DMS53 (cell line): Measurements from ENCODE around the gene CAMSAP3.

ENCODE experiments used
- DNase-seq: peaks from one replicate; lab custom pipeline; 2025; lab: John Stamatoyannopoulos, UW

Gene CAMSAP3, protein sequence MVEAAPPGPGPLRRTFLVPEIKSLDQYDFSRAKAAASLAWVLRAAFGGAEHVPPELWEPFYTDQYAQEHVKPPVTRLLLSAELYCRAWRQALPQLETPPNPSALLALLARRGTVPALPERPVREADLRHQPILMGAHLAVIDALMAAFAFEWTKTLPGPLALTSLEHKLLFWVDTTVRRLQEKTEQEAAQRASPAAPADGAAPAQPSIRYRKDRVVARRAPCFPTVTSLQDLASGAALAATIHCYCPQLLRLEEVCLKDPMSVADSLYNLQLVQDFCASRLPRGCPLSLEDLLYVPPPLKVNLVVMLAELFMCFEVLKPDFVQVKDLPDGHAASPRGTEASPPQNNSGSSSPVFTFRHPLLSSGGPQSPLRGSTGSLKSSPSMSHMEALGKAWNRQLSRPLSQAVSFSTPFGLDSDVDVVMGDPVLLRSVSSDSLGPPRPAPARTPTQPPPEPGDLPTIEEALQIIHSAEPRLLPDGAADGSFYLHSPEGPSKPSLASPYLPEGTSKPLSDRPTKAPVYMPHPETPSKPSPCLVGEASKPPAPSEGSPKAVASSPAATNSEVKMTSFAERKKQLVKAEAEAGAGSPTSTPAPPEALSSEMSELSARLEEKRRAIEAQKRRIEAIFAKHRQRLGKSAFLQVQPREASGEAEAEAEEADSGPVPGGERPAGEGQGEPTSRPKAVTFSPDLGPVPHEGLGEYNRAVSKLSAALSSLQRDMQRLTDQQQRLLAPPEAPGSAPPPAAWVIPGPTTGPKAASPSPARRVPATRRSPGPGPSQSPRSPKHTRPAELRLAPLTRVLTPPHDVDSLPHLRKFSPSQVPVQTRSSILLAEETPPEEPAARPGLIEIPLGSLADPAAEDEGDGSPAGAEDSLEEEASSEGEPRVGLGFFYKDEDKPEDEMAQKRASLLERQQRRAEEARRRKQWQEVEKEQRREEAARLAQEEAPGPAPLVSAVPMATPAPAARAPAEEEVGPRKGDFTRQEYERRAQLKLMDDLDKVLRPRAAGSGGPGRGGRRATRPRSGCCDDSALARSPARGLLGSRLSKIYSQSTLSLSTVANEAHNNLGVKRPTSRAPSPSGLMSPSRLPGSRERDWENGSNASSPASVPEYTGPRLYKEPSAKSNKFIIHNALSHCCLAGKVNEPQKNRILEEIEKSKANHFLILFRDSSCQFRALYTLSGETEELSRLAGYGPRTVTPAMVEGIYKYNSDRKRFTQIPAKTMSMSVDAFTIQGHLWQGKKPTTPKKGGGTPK

DNA sequence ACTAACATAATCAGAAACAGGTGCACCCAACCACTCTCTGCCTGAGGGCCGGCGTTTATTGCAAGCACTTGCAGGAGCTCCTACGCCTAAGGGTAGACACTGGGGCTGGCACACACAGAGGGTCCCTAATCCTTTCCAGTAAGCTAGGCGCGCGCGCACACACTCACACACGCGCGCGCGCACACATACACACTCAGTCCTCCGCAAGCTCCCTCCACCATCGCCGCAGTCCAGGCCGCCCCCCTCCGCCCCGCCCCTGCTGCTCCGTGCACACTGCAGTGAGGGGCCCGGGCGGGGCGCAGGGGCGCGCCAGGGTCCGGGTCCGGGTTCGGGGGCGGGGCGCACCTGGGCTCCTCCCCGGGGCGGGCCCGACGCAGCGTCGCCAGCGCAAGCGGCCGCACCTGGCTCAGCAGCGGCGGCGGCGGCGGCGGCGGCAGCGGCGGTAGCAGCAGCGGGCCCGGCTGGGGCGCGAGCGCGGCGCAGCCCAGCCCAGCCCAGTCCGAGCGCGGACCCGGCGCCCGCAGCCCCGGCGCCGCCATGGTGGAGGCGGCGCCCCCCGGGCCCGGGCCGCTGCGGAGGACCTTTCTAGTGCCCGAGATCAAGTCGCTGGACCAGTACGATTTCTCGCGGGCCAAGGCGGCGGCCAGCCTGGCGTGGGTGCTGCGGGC lies at the start of gene CAMSAP3:
CAMSAP3 (plus strand) TSS at position 398 of the 668 bp plus-strand sequence; CDS start at position 538, 140 bp downstream.
- DNase-seq = peak; percentile 83

DNA sequence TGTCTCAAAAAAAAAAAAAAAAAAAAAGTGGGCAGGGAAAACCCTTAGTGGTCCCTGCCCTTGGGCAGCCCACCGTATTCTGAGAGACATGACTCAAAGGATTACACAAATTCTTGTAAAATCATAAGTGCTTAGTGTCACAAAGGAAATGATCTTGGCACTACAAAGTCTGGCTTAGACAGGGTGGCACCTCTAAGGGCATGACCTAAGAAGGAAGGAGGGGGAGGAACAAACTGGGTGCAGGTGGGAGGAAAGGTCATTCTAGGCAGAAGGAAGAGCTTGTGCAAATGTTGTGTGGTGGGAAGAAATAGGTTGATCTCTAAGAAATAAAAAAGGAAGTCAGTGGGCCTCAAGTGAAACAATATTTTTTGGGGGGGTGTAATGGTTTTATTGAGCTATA lies 49.8 kb upstream of the CAMSAP3 start:
- DNase-seq = no peak

DNA sequence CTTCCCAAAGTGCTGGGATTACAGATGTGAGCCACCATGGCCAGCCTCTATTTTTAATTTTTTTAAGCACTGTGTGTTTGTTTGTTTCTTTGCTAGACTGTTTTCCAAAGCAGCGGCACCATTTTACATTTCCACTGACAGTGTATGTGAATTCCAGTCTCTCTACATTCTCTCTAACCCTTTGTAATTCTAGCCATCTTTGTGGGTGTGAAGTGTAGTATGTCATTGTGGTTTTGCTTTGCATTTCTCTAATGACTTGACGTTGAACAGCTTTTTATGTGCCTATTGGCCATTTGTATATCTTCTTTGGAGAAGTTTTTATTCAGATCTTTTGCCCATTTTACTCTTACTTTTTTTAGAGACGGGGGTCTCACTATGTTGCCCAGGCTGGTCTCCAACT lies 48.5 kb upstream of the CAMSAP3 start:
- DNase-seq = no peak

DNA sequence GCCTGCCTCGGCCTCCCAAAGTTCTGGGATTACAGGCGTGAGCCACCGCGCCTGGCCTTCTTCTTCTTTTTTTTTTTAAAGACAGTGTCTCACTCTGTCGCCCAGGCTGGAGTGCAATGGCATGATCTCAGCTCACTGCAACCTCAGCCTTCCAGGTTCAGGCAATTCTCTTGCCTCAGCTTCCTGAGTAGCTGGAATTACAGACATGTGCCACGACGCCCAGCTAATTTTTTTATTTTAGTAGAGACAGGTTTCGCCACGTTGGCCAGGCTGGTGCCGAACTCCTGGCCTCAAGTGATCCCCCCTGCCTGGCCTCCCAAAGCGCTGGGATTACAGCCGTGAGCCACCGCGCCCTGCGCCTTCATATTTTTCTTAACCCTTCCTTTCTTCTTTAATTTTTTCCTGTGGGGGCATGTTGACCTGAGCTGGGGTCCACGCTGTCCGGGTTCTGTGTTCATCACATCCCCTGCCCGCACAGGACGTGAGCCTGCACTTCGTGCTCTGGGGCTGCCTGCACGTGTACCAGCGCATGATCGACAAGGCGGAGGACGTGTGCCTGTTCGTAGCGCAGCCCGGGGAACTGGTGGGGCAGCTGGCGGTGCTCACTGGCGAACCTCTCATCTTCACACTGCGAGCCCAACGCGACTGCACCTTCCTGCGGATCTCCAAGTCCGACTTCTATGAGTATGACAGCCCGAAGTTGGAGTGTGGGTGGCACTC lies 46.1 kb upstream of the CAMSAP3 start:
- DNase-seq = no peak

DNA sequence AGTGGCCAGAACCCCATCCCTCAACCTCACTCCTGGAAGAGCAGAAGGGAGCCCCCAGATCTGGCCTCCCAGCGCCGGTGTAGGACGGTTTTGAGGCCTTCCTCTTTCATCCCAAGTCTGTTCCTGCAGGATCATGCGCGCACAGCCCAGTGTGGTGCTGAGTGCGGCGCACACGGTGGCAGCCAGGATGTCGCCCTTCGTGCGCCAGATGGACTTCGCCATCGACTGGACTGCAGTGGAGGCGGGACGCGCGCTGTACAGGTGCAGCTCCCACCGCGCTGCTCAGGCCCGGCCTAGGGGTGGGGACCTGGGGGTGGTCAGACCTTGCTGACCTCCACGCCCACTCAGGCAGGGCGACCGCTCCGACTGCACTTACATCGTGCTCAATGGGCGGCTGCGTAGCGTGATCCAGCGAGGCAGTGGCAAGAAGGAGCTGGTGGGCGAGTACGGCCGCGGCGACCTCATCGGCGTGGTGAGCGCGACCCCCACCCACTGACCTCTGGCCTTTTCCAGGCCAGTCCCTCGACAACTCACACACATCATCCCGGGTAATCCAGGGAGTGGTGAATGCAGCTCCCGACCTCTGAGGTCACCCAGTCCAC lies 45.4 kb upstream of the CAMSAP3 start:
- no peak for DNase-seq

DNA sequence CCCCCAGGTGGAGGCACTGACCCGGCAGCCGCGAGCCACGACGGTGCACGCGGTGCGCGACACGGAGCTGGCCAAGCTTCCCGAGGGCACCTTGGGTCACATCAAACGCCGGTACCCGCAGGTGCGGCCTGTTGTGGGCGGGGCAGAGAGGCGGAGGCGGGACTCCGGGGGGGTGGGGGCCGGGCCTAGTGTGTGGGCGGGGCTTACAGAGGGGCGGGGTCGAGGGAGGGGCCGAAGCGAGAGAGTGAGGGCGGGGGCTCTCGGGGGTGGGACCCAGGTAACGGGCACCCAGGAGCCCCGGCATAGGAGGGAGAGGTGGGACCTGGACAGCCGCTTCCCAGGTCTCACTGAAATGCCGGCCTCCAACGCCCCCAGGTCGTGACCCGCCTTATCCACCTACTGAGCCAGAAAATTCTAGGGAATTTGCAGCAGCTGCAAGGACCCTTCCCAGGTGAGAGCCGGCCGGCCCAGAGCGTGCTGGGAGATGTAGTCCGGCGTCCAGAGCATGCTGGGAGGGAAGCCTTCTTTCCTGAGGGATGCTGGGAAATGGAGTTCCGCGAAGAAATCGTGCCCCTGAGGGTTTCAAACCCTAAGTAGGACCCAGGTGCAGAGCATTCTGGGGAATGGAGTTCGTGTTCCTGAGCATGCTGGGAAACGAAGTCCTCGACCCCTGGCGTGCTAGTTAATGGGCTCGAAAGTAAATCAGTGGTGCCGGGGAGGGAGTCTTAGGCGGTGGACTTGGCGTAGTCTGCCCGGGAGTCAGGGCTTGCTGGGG lies 44.5 kb upstream of the CAMSAP3 start:
- DNase-seq = peak; percentile 49

DNA sequence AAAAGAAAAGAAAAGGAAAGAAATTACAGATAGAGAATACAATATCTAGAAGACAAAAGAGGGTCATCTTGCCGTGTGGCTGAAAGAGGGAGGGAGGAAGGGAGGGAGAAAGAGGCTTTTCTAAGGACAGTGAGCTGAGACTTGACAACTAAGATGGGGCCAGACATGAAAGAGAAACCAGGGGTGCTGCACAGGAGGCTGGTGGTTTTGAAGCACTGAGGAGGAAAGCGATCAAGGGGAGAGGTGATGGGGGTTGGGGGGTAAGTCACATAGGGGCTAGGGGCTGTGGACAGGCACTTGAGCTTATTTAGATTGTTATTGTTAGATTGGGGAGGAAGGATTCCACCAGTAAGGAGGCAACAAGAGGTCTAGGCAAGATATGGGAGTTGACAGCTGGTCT lies 42.9 kb upstream of the CAMSAP3 start:
- no peak for DNase-seq

DNA sequence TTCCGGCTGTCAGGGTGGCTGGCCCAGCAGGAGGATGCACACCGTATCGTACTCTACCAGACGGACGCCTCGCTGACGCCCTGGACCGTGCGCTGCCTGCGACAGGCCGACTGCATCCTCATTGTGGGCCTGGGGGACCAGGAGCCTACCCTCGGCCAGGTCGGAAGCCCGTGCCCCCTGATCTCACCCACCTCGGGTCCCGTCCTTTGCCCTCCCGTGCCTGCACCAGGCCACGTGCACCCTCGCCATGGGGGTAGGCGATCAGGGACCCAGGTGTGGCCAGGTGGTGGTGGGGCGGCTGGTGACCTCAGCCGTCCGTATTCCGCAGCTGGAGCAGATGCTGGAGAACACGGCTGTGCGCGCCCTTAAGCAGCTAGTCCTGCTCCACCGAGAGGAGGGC lies 41.1 kb upstream of the CAMSAP3 start:
- DNase-seq = no peak

DNA sequence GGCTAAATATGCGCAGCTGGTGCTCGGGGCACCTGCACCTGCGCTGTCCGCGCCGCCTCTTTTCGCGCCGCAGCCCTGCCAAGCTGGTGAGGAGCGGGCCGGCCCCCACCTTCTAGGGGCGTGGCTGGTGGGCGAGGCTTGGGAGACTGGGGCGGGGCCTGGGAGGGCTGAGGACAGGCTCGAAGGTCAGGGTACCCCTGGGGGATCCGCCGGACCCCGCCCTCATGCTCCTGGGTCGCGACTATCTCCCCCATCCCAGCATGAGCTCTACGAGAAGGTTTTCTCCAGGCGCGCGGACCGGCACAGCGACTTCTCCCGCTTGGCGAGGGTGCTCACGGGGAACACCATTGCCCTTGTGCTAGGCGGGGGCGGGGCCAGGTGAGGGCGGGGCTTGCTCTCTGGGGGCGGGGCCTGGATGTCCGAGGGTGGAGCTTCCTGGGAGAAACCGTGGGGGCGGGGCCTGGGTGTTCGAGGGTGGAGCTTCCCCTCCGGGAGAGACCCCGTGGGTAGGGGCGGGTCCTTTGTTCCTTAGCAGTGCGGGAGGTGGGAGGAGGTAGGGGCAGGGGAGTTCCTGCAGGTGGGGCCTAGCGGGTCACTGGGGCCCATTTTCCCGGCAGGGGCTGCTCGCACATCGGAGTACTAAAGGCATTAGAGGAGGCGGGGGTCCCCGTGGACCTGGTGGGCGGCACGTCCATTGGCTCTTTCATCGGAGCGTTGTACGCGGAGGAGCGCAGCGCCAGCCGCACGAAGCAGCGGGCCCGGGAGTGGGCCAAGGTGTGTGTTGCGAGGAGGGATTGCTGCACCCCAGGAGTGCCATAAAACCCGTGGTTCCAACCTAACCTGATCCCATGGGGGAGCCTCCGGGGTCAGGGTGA lies 40.4 kb upstream of the CAMSAP3 start:
- peak; percentile 25 for DNase-seq

DNA sequence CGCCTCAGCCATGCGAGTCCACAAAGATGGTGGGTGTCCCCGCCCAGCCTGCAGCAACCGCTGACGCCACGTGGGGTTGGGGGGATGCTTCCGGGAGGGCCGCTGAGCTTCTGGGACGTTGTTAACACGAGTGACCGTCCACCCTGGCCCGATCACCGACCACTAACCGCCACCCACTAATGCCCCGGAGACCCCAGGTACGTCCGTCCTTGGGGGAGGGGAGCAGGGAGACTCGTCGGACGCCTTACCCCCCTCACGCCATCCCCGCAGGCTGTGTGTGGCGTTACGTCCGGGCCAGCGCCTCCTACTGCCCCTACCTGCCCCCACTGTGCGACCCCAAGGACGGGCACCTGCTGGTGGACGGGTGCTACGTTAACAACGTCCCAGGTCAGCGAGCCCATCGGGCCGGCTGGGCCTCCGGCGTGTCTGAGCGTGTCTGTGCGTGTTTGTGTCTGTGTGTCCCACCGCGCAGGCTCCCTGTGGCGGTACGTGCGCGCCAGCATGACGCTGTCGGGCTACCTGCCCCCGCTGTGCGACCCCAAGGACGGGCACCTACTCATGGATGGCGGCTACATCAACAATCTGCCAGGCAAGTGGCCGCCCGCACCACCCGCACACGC lies 38.9 kb upstream of the CAMSAP3 start:
- DNase-seq = no peak

DNA sequence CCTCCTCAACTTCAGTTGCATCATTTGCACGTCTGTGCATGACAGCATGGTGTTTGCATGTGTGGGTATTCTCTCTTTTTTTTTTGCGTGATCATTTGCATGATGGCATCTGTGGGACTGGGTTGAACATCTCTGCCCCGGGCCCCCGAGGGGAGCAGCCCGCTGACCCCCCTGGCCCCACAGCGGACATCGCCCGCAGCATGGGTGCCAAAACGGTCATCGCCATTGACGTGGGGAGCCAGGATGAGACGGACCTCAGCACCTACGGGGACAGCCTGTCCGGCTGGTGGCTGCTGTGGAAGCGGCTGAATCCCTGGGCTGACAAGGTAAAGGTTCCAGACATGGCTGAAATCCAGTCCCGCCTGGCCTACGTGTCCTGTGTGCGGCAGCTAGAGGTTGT lies 37.0 kb upstream of the CAMSAP3 start:
- no peak for DNase-seq

DNA sequence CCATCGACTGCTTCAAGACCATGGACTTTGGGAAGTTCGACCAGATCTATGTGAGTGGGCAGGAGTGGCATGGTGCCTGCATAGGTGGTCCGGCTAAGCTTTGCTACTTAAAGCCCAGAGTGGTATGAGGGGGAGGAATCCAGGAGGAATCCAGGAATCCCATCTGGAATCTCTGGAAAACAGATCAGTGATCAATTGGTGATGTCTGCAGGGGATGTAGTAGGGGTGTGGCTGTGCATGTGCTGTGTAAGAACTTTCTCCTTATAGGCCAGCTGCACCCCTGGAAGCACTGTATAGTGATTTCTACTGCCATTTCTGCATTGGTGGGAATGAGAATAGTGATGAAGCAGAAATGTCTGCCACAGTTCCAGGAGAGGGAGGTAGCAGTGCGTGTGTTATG lies 36.6 kb upstream of the CAMSAP3 start:
- no peak for DNase-seq

DNA sequence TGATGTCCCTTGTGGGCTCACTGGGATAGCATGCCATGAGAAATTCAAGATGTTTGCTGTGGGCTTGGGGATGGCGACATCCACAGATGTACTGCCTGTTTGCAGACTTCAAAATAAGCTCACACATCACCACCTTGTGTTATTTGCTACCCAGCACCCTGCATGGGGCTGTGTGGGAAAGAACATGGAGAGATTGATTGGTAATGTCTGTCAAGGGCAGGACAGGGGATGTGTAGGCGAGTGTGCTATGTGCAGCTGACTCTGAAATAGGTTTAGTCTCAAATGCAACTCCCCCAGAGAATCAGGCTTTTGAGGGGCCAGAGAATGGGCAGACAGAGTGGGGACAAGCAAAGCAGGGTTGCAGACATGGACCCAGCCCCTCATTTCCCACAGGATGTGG lies 35.4 kb upstream of the CAMSAP3 start:
- no peak for DNase-seq

DNA sequence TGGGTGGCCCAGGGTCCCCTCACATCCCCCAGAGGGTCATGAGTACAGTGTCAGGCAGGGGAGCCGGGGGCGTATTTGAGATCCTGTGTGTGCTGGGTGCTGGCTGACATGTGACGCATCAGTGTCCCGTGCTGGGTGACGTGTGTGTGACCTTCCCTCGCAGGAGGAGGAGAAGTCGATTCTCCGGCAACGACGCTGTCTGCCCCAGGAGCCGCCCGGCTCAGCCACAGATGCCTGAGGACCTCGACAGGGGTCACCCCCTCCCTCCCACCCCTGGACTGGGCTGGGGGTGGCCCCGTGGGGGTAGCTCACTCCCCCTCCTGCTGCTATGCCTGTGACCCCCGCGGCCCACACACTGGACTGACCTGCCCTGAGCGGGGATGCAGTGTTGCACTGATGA lies 34.3 kb upstream of the CAMSAP3 start:
- no peak for DNase-seq

DNA sequence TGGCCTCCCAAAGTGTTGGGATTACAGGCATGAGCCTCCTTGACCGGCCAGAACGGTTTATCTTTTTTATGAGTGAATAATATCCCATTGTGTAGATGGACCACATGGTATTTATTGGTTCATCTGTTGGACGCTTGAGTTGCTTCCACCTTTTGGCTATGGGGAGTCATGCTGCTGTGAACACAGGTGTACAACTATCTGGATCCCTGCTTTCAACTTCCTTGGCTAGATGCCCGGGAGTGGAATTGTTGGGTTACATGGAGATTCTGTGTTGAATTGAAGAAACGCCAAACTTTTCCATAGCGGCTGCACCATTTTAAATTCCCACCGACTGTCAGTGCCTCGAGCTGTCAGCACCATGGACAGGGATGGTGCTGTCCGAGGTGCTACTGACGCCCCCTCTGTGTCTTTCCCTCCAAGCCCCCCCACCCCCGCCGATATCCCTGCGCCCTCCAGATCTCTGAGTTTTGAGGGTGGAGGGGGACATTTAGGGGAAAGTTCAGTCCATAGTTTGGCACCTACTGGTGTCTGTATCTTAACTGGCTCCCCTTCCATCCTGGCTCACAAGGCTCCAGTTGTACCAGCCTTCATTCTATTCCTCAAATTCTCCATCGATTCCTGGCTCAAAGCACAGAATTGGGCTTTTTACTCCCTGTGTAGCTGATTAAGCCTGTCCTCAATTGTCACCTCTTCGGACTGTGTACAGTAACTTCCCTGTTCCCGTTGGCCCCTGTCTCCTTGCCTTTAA lies 32.8 kb upstream of the CAMSAP3 start:
- no peak for DNase-seq

DNA sequence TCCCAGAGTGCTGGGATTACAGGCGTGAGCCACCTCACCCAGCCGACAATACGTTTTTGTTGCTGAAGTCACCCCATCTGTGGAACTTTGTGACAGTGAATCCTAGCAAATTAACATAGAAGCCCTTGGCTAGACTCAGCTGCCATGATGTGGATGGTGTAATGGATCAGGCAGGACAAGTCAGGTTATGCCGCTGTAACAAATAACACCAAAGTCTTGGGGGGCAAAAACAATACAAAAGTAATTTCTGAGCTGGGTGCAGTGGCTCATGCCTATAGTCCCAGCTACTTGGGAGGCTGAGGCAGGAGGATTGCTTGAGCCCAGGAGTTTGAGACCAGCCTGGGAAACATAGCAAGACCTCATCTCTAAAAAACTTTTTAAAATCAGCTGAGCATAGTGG lies 30.8 kb upstream of the CAMSAP3 start:
- no peak for DNase-seq

DNA sequence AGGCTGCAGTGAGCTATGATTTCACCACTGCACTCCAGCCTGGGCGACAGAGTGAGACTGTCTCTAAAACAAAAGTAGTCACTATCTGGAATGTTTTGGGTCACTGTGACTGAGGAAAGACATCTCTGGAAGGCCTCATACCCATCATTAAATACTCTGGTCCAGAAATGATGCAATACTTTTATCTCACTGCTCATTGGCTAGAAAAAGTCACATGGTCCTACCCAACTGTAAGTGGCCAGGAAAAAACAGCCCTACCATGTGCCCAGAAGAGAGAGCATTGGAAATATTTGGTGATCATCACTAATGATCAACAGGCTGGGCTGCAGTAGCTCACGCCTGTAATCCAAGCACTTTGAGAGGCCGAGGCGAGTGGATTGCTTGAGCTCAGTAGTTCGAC lies 30.3 kb upstream of the CAMSAP3 start:
- no peak for DNase-seq

DNA sequence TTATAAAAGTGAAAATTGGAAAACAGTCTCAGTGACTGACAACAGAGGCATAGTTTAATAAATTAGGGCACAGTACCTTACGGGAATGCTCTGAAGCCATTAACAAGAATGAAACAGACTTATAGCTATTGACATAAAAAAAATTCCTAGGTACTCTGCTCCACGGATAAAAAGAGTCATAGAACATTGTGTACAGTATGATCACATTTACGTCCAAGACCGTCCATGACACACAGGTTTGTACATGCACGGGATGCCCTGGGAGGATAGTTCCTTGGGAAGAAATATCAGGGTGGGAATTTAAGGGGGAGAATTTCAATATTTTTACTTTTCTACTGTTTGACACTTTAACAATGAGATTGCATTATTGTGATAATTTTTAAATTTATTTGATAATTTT lies 24.9 kb upstream of the CAMSAP3 start:
- no peak for DNase-seq
